GM23338 (cell line): ENCODE measurements around the gene CLDN7. TPM values are rescaled to one million over a fixed set of nuclear protein-coding genes. Genes with fewer than 3 reads are reported as not detected.

Experiments
- ATAC-seq: fragments of 200-7000 bp; cut with Tn5 transposase; 3 replicates; pipeline ENCODE4 v1.9.1; 2020
- DNase-seq: peaks from one replicate; pipeline ENCODE4 v3.0.0-alpha.2; 2015; ENCODE audit warnings: low spot score
- H2AFZ ChIP-seq: fragments of 200-600 bp; sonication (generic); 2 replicates; pipeline ENCODE4 v1.8.0; 2016; ENCODE audit warnings: antibody characterized with exemption, mild to moderate bottlenecking, moderate library complexity
- H3F3A ChIP-seq: fragments of 200-600 bp; sonication (generic); replicated peaks from 2 replicates; pipeline ENCODE4 v1.8.0; 2017; ENCODE audit warnings: antibody characterized with exemption, mixed run types, low read depth
- H3K27ac ChIP-seq: fragments of 200-600 bp; sonication (generic); 2 replicates; pipeline ENCODE4 v1.6.1; 2016; ENCODE audit warnings: low read depth
- H3K27me3 ChIP-seq: fragments of 200-600 bp; sonication (generic); 2 replicates; pipeline ENCODE4 v1.8.0; 2016; ENCODE audit warnings: mild to moderate bottlenecking, mixed run types, moderate library complexity; ENCODE audit not compliant: insufficient read depth
- H3K36me3 ChIP-seq: fragments of 200-600 bp; sonication (generic); 2 replicates; pipeline ENCODE4 v1.8.0; 2016; ENCODE audit warnings: mild to moderate bottlenecking; ENCODE audit not compliant: insufficient read depth
- H3K4me1 ChIP-seq: fragments of 200-600 bp; sonication (generic); 2 replicates; pipeline ENCODE4 v1.8.0; 2016; ENCODE audit warnings: mild to moderate bottlenecking, moderate library complexity; ENCODE audit not compliant: insufficient read depth
- H3K4me2 ChIP-seq: fragments of 200-600 bp; sonication (generic); 2 replicates; pipeline ENCODE4 v1.7.1; 2017; ENCODE audit warnings: mixed run types
- H3K4me3 ChIP-seq: fragments of 200-600 bp; sonication (generic); 2 replicates; pipeline ENCODE4 v1.6.1; 2016; ENCODE audit warnings: mixed run types
- H3K79me2 ChIP-seq: fragments of 200-600 bp; sonication (generic); replicated peaks from 2 replicates; pipeline ENCODE4 v1.8.0; 2017; ENCODE audit warnings: mild to moderate bottlenecking; ENCODE audit not compliant: insufficient read depth
- H3K9me2 ChIP-seq: fragments of 200-600 bp; sonication (generic); 2 replicates; pipeline ENCODE4 v1.8.0; 2017; ENCODE audit not compliant: insufficient read depth
- H4K20me1 ChIP-seq: fragments of 200-600 bp; sonication (generic); replicated peaks from 2 replicates; pipeline ENCODE4 v1.8.0; 2017; ENCODE audit warnings: mild to moderate bottlenecking; ENCODE audit not compliant: insufficient read depth
- H3K27ac Mint-ChIP-seq: 2 replicates; pipeline ENCODE4 v1.8.0; 2020; ENCODE audit warnings: inconsistent platforms, mild to moderate bottlenecking, moderate library complexity, mixed read lengths
- H3K27me3 Mint-ChIP-seq: 3 replicates; pipeline ENCODE4 v1.8.0; 2022; ENCODE audit warnings: low read depth, mild to moderate bottlenecking, moderate library complexity, mixed read lengths, inconsistent platforms; ENCODE audit not compliant: insufficient read depth, poor library complexity
- H3K36me3 Mint-ChIP-seq: 3 replicates; pipeline ENCODE4 v1.8.0; 2021; ENCODE audit warnings: low read depth, mild to moderate bottlenecking, inconsistent platforms, moderate library complexity, mixed read lengths
- H3K4me1 Mint-ChIP-seq: 3 replicates; pipeline ENCODE4 v1.8.0; 2020; ENCODE audit warnings: mild to moderate bottlenecking, inconsistent platforms, mixed read lengths
- H3K4me3 Mint-ChIP-seq: 3 replicates; pipeline ENCODE4 v1.8.0; 2021; ENCODE audit warnings: moderate library complexity, mild to moderate bottlenecking, inconsistent platforms, mixed read lengths
- H3K9me3 Mint-ChIP-seq: 3 replicates; pipeline ENCODE4 v1.8.0; 2020; ENCODE audit warnings: moderate library complexity, mild to moderate bottlenecking, inconsistent platforms, mixed read lengths
- CTCF ChIP-seq, 2 experiments: fragments of 200-600 bp in 1 of 2; sonication (generic) in 1 of 2; conservative IDR thresholded peaks; 2 replicates each; pipeline versions ENCODE4 v1.5.1 to v1.6.1; 2016 to 2017; ENCODE audit warnings: antibody characterized with exemption in 2 of 2, low read depth in 2 of 2, mild to moderate bottlenecking in 2 of 2, moderate library complexity in 1 of 2
- ETS1 ChIP-seq: IDR thresholded peaks from 2 replicates; pipeline ENCODE4 v1.6.1; 2016; ENCODE audit warnings: antibody characterized with exemption
- EZH2phosphoT487 ChIP-seq: fragments of 200-600 bp; sonication (generic); IDR thresholded peaks from one replicate; pipeline ENCODE4 v1.8.1; 2018; ENCODE audit warnings: antibody characterized with exemption; ENCODE audit not compliant: unreplicated experiment
- NANOG ChIP-seq: IDR thresholded peaks from 2 replicates; pipeline ENCODE4 v1.6.1; 2016; ENCODE audit warnings: antibody characterized with exemption, borderline replicate concordance
- POLR2AphosphoS5 ChIP-seq: IDR thresholded peaks from 2 replicates; pipeline ENCODE4 v1.6.1; 2016; ENCODE audit warnings: antibody characterized with exemption, low read depth
- REST ChIP-seq: IDR thresholded peaks from one replicate; pipeline ENCODE4 v1.6.1; 2018; ENCODE audit warnings: antibody characterized with exemption; ENCODE audit not compliant: unreplicated experiment
- STAT1 ChIP-seq: IDR thresholded peaks from one replicate; pipeline ENCODE4 v1.6.1; 2016; ENCODE audit warnings: antibody characterized with exemption; ENCODE audit not compliant: unreplicated experiment
- ZNF331 ChIP-seq: fragments of 250-450 bp; sonication (Bioruptor Pico); IDR thresholded peaks from 2 replicates; pipeline ENCODE4 v1.5.0; 2020; ENCODE audit warnings: low read depth, mild to moderate bottlenecking, moderate library complexity
- ZNF462 ChIP-seq: fragments of 250-450 bp; sonication (Bioruptor Pico); IDR thresholded peaks from 2 replicates; pipeline ENCODE4 v1.5.0; 2020; ENCODE audit warnings: mild to moderate bottlenecking, moderate library complexity
- polyA plus RNA-seq: library from polyadenylated mRNA; unstranded; fragments of >200 nt; fragmentation: Nextera tagmentation; extraction: Ambion mirVana; gene quantifications from 2 replicates; pipeline ENCODE4 v1.2.1, GENCODE V29; 2016
- total RNA-seq: library from RNA; depleted of rRNA; stranded (reverse); fragments of >200 nt; shearing (Covaris generic); gene quantifications from 2 replicates; pipeline ENCODE4 v1.2.3, GENCODE V29; 2014

The CLDN7 gene
- total and polyA plus RNA-seq, 2 experiments from 2014 or later: 50.7 to 111 TPM

GRCh38 chr17:7249214-7249613 lies 13.1 kb downstream of the CLDN7 start (continued):
- no peak for TF ChIP-seq ZNF462 (CRISPR knock-in tag)
- no peak for TF ChIP-seq CTCF (conservative IDR thresholded peaks at IDR 0.05; ENCODE audit: low read depth in 2 of 2)
- TF ChIP-seq ETS1: no peak
- no peak for TF ChIP-seq ZNF331
- no peak for TF ChIP-seq POLR2AphosphoS5
- no peak for TF ChIP-seq NANOG

- peaks cover 40% of the 10 kb centered on the region for H3K36me3 Mint-ChIP-seq
- no peak overlapping the region for H3K27ac ChIP-seq
- ATAC-seq: no peak
Measured at GRCh38 chr17:7248796-7249195, 13.5 kb downstream of the CLDN7 start.

More at GRCh38 chr17:7248796-7249195, 13.5 kb downstream of the CLDN7 start:
- no peak overlapping the region for H3K4me3 ChIP-seq
- Mint-ChIP-seq H3K27ac (peak overlapping the region; percentile 56; the same call in 1 of the 2 replicates), H3K9me3 (peaks cover 3% of the 10 kb centered on the region; the same call in 2 of the 3 replicates), H3K4me3 (peak overlapping the region; percentile 33; the same call in 1 of the 3 replicates), H3K4me1 (peaks cover 40% of the 10 kb centered on the region), H3K27me3 (peaks cover 10% of the 10 kb centered on the region)
- H3K4me1 ChIP-seq: peaks cover 23% of the 10 kb centered on the region
- peaks cover 26% of the 10 kb centered on the region for H4K20me1 ChIP-seq
- H3K4me2 ChIP-seq: no peak overlapping the region
- TF ChIP-seq STAT1: no peak
- TF ChIP-seq REST: no peak
- no peak for TF ChIP-seq EZH2phosphoT487
- no peaks in the 10 kb centered on the region for H3K9me2 ChIP-seq
- H3K36me3 ChIP-seq: peaks cover 10% of the 10 kb centered on the region; the same call in 1 of the 2 replicates
- H3K27me3 ChIP-seq: no peaks in the 10 kb centered on the region
- no peak overlapping the region for H2AFZ ChIP-seq
- no peak for DNase-seq
- H3F3A ChIP-seq: peaks cover 24% of the 10 kb centered on the region
- peaks cover 63% of the 10 kb centered on the region for H3K79me2 ChIP-seq
